NCI-H526 (cell line): ENCODE data around the gene WDR86.

Experiments used
- DNase-seq, 2 experiments: peaks; one replicate each; lab custom pipeline; 2025; lab: John Stamatoyannopoulos, UW

WDR86 gene

GRCh38 chr7:151406051-151406875 lies 3.6 kb downstream of the WDR86 start:
- DNase-seq = no peak

GRCh38 chr7:151405588-151405987 lies 4.2 kb downstream of the WDR86 start:
- DNase-seq = no peak

DNA sequence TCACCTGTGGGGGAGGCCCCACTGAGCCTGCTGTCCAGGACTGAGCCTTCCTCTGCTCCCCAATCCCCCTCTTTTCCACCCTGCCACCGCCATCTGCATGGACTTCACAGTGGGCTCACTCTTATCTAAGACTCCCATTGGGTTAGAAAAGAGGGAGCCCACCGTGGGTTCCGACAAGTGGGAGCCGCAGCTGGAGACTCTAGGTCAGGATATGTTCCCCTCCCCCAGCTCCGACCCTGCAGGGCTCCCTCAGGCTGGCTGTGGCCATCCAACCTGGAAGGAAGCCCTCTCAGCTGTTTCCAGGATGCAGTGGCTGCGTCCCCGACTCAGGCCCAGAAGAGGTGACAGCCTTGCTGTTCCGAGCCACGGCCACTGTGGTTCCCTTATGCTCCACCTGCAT lies 4.8 kb downstream of the WDR86 start:
- no peak for DNase-seq

- no peak for DNase-seq
Observed at GRCh38 chr7:151404216-151405011, 5.4 kb downstream of the WDR86 start.

- DNase-seq = no peak
Observed at GRCh38 chr7:151403764-151404163, 6.1 kb downstream of the WDR86 start.

DNA sequence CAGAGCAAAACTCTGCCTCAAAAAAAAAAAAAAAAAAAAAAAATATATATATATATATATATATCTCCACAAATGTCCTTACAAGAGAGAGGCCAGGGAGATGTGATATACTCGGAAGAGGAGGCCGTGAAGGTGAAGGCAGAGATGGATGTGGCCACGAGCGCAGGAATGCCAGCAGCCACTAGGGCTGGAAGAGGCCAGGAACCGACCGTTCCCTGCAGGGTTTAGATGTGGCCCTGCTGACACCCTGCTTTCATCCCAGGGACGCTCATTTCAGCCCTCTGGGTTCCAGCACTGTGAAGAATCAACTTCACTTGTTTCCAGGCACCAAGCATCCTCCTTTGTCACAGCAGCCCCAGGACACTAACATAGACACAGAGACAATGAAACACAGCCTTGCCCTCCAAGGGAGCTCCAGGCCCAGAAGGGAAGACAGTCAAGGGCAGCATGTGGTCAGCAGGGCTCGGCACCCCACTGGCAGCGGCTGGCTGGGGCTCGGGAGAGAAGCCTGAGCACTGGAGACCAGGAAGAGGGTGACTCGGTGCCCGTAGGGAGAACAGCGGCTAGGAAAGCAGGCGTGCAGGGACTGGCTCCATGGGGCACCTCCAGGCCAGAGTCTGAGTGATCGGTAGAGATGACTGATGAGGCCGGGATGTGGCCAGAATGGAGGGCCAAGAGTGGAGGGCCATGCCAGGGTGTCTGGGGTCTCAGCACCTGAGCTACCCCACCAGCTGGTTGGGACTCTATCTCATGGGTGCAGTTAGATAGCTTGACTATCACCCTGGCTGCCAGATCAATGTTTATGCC lies 7.6 kb downstream of the WDR86 start:
- no peak for DNase-seq

DNA sequence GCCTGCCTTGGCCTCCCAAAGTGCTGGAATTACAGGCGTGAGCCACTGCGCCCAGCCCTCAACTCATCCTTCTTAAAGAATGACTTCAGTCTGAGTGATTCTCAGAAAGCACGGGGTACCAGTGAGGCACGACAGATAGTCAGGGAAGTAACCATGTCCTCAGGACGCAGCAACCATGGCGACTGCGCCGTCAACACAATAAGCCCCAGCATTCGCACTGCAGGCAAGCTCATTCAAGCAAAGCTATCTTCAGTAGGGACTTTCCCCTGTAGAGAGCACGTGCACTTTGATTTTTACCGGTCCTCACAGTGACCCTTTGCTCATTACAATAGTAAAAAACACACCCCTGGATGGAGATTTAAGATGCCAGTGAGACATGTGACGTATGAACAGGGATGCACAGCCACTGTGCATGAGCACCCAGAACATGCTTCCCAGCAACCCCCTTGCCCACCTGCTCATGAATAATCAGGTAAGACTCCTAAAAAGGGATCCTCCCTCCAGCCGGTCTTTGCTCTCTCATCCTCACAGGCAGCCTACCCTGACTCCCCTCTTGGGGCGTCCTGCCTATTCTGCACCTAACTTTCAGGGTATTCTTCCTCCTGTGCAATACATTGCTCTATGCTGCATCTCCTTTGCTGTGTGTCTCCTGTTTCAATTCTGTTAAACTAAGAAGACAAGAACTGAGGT lies 9.1 kb downstream of the WDR86 start:
- no peak for DNase-seq

- no peak for DNase-seq
Observed at GRCh38 chr7:151399906-151400305, 9.9 kb downstream of the WDR86 start.

- DNase-seq = no peak
Observed at GRCh38 chr7:151399305-151399601, 10.6 kb downstream of the WDR86 start.

GRCh38 chr7:151398446-151399304 lies 11.2 kb downstream of the WDR86 start:
- DNase-seq = peak in 1 of 2 experiments; percentile 14

GRCh38 chr7:151397026-151397425 lies 12.8 kb downstream of the WDR86 start:
- no peak for DNase-seq

DNA sequence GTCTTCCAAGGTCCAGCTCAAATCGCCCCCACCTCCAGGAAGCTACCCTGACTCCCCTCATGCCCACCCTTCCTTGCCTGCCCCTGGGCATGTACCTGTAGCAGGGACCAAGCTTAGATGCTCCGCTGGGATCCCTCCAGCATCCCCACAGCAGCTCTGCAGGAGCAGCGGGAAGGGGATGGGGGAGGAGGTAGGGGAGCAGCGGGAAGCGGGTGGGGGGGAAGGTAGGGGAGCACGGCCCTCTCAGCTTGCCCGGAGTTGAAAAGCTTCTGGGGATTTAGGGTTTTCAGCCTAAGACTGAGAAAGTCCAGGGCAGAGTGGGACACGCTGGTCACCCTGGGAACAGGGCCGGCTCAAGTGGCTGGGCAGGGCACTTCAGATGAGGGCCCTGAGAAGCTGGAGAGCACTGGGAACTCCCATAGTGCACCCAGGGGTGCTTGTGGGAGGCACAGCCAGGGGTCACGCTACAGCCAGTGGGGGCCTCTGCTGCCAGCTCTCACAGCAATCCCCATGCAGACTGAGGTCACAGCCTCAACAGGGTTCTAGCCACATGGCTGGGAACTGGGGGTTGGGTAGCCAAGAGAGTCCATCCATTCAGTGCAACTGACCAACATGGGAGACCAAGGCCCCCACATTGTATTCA lies 13.4 kb downstream of the WDR86 start:
- no peak for DNase-seq

- peak in 1 of 2 experiments; percentile 23 for DNase-seq
Observed at GRCh38 chr7:151395036-151395367, 14.8 kb downstream of the WDR86 start.

GRCh38 chr7:151394076-151395035 lies 15.5 kb downstream of the WDR86 start:
- DNase-seq = no peak

DNA sequence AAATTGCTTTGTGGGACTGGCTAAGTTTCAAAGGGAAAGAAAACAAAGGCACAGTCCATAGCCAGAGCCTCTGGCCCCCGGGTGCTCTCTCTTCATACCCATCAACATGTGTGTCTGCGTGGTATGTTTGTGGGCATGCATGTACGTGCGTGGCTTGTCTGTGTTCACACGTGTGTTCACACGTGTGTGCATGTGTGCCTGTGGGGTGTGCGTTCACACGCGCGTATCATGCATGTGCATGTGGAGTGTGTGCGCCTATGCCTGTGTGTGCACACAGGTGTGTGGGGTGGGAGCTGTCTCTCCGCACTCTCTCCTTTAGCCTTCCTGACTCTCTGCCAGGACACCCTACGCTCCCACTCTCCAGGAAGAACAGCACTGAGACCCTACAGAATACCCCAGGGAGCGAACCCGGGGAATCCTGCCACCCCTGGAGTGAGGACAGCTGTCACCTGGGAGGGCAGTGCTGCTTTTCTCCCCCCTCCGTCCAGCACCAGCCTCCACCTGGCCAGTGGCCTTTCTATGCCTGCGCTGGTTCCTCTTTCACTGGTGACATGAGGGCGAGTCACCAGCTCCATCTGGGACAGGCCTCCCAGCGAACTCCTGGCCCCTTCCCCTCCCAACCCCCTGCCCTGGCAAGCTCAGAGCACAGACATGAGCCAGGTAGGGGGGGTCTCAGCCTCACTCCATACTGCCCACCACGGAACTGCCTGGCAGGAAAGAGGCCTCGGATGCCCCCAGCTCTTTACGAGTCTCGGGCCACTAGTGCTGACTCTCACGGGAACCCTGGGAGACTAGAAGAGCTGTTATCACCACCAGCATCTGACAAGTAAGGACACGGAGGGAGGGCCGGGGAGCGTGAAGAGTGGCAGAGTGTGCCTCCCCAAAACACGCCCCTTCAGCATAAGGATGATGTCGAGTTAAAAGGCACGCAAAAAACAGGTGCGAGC lies 16.5 kb downstream of the WDR86 start:
- DNase-seq = no peak

DNA sequence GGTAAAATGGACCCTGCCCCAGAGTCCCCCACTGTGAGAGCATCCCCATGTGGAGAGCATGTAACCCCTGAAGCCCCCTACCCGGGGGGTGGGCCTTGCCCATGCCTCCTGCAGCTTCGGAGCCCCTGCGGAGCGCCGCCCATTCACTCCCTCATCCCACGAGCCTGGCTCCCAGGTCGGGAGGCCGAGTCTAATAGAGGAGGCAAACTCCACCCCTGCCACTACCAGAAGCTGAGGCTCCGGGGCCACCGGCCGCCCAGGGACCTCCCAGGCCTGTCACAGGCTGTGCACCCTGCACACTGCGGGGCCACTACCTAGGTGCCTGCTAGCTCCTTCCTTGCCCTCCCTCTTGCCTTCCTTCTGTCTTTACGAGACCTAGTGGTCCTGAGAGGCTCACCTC lies 17.4 kb downstream of the WDR86 start:
- no peak for DNase-seq

GRCh38 chr7:151392002-151392401 lies 17.8 kb downstream of the WDR86 start:
- DNase-seq = no peak

DNA sequence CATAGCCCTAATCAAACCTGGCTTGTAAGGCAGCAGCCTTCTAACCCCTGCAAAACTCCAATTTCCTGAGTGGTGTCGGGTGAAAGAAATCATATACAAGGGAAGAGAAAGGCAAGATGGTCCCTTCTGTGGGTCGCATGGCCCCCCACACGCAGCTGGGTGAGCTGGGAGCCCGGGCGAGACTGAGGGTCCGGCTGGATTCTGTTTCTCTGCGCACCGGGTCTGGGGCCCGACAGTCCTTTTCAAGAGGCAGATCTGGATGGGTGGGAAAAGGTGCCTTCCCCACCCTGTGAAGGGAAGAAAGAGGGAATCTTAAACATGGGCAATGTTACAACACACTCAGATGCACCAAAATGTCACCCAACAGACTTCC lies 18.5 kb downstream of the WDR86 start:
- no peak for DNase-seq
